HCT116 (cell line): ENCODE results near the gene UBTD1. TPM values are rescaled to one million over a fixed set of nuclear protein-coding genes. Genes with fewer than 3 reads are reported as not detected.

Experiments used
- ATAC-seq: fragments of 200-7000 bp; cut with Tn5 transposase; 2 replicates; pipeline ENCODE4 v1.9.1; 2020; ENCODE audit warnings: mild to moderate bottlenecking, moderate library complexity
- BruUV-seq: library from RNA; stranded (reverse); fragments of 400-500 nt; replicated peaks from 2 replicates; lab custom pipeline; 2021; lab: Mats Ljungman, UMichigan
- CTCF ChIA-PET: fragments of 300-600 bp; sonication (Branson Sonifier 250); formaldehyde crosslinking; loops from one replicate; lab custom pipeline; 2021; ENCODE audit warnings: antibody characterized with exemption; lab: Charles Lee
- POLR2A ChIA-PET: fragments of 300-600, 350-600 bp; sonication (Branson Sonifier 250); formaldehyde crosslinking; loops from one replicate; lab custom pipeline; 2021; ENCODE audit warnings: antibody characterized with exemption; lab: Charles Lee
- RAD21 ChIA-PET, 2 experiments: fragments of 300-600 bp; sonication (Branson Sonifier 250); formaldehyde crosslinking; loops; one replicate each; lab custom pipeline; 2023; ENCODE audit warnings: low total read pairs in 2 of 2; ENCODE audit not compliant: uncharacterized antibody in 2 of 2, unreplicated experiment in 2 of 2, low non-redundant PET in 1 of 2; lab: Charles Lee
- DNase-seq: peaks from one replicate; pipeline ENCODE4 v3.0.0-alpha.2; 2010; ENCODE audit warnings: low read depth, low spot score
- H2AFZ ChIP-seq: fragments of 200-600 bp; shearing (Covaris generic), sonication (generic); 2 replicates; pipeline ENCODE4 v1.6.1; 2017; ENCODE audit warnings: low read depth, mixed run types, mixed read lengths, antibody characterized with exemption, low read length; ENCODE audit not compliant: poor library complexity, severe bottlenecking
- H3K27ac ChIP-seq: 2 replicates; pipeline ENCODE4 v1.5.1; 2012; ENCODE audit warnings: low read depth, low read length
- H3K27me3 ChIP-seq: fragments of 200-600 bp; sonication (generic); 2 replicates; pipeline ENCODE4 v1.6.1; 2016; ENCODE audit warnings: mixed run types, low read length, mixed read lengths; ENCODE audit not compliant: insufficient read depth
- H3K36me3 ChIP-seq, 2 experiments: fragments of 200-500 bp in 1 of 2; fragments of 200-600 bp in 1 of 2; sonication (Bioruptor generic) in 1 of 2; sonication (generic) in 1 of 2; 2 replicates each; pipeline versions ENCODE4 v1.5.1 to v1.6.1; 2014 to 2016; ENCODE audit warnings: low read length in 2 of 2, inconsistent platforms in 1 of 2, mixed read lengths in 1 of 2, mixed run types in 1 of 2; ENCODE audit not compliant: insufficient read depth in 2 of 2, control insufficient read depth in 1 of 2
- H3K4me1 ChIP-seq, 2 experiments: fragments of 200-600 bp in 1 of 2; sonication (generic) in 1 of 2; 2 replicates each; pipeline versions ENCODE4 v1.5.1 to v1.6.1; 2012 to 2017; ENCODE audit warnings: low read length in 2 of 2, inconsistent platforms in 1 of 2, mild to moderate bottlenecking in 1 of 2, mixed read lengths in 1 of 2, mixed run types in 1 of 2, moderate library complexity in 1 of 2; ENCODE audit not compliant: insufficient read depth in 2 of 2, control insufficient read depth in 1 of 2
- H3K4me2 ChIP-seq: fragments of 200-600 bp; sonication (generic); 2 replicates; pipeline ENCODE4 v1.6.1; 2017; ENCODE audit warnings: mixed run types, low read length, mixed read lengths
- H3K4me3 ChIP-seq, 2 experiments: fragments of 200-600 bp in 1 of 2; sonication (generic) in 1 of 2; replicated peaks in 1 of 2; 2 replicates each; pipeline ENCODE4 v1.5.1; 2011 to 2016; ENCODE audit warnings: low read length in 2 of 2, control low read depth in 1 of 2, low read depth in 1 of 2, mild to moderate bottlenecking in 1 of 2, mixed read lengths in 1 of 2, mixed run types in 1 of 2
- H3K79me2 ChIP-seq: fragments of 200-600 bp; sonication (generic); 2 replicates; pipeline ENCODE4 v1.6.1; 2017; ENCODE audit warnings: mild to moderate bottlenecking, mixed run types, low read length, moderate library complexity, mixed read lengths; ENCODE audit not compliant: insufficient read depth
- H3K9ac ChIP-seq: fragments of 200-600 bp; sonication (generic); 2 replicates; pipeline ENCODE4 v1.6.1; 2016; ENCODE audit warnings: low read length, mixed read lengths
- H3K9me2 ChIP-seq: fragments of 200-600 bp; sonication (generic), shearing (Covaris generic); 2 replicates; pipeline ENCODE4 v1.6.1; 2017; ENCODE audit warnings: mixed run types, mild to moderate bottlenecking, moderate library complexity; ENCODE audit not compliant: insufficient read depth
- H3K9me3 ChIP-seq, 2 experiments: fragments of 200-500 bp in 1 of 2; fragments of 200-600 bp in 1 of 2; sonication (Bioruptor generic) in 1 of 2; sonication (generic) in 1 of 2; 2 replicates each; pipeline ENCODE4 v1.6.1; 2014 to 2017; ENCODE audit warnings: low read length in 2 of 2, mixed read lengths in 2 of 2, inconsistent platforms in 1 of 2, low read depth in 1 of 2, mild to moderate bottlenecking in 1 of 2, mixed run types in 1 of 2, moderate library complexity in 1 of 2; ENCODE audit not compliant: control insufficient read depth in 1 of 2, insufficient read depth in 1 of 2
- H4K20me1 ChIP-seq: fragments of 200-600 bp; sonication (generic), shearing (Covaris generic); 2 replicates; pipeline ENCODE4 v1.6.1; 2017; ENCODE audit warnings: mixed run types, mild to moderate bottlenecking, moderate library complexity; ENCODE audit not compliant: insufficient read depth
- CBX3 ChIP-seq: IDR thresholded peaks from 2 replicates; pipeline ENCODE4 v1.6.1; 2012; ENCODE audit warnings: low read depth
- CEBPB ChIP-seq: IDR thresholded peaks from 2 replicates; pipeline ENCODE4 v1.6.1; 2012; ENCODE audit warnings: low read depth
- EGR1 ChIP-seq: IDR thresholded peaks from 2 replicates; pipeline ENCODE4 v1.6.1; 2012; ENCODE audit warnings: low read depth
- ELF1 ChIP-seq: IDR thresholded peaks from 2 replicates; pipeline ENCODE4 v1.6.1; 2012; ENCODE audit warnings: low read depth, borderline replicate concordance
- EZH2 ChIP-seq: fragments of 200-600 bp; sonication (generic); IDR thresholded peaks from 2 replicates; pipeline ENCODE4 v1.6.1; 2017; ENCODE audit warnings: antibody characterized with exemption, mixed run types
- EZH2phosphoT487 ChIP-seq: fragments of 200-600 bp; IDR thresholded peaks from 2 replicates; pipeline ENCODE4 v1.6.1; 2018; ENCODE audit warnings: antibody characterized with exemption, borderline replicate concordance
- FOSL1 ChIP-seq: IDR thresholded peaks from 2 replicates; pipeline ENCODE4 v1.6.1; 2012; ENCODE audit warnings: low read depth
- JUND ChIP-seq: IDR thresholded peaks from 2 replicates; pipeline ENCODE4 v1.6.1; 2012
- MAX ChIP-seq: IDR thresholded peaks from 2 replicates; pipeline ENCODE4 v1.6.1; 2012
- POLR2A ChIP-seq: IDR thresholded peaks from 2 replicates; pipeline ENCODE4 v1.7.0; 2011; ENCODE audit warnings: borderline replicate concordance; ENCODE audit not compliant: insufficient read depth, insufficient read length; ENCODE audit errors: extremely low read depth
- POLR2AphosphoS5 ChIP-seq: IDR thresholded peaks from 2 replicates; pipeline ENCODE4 v1.6.1; 2011; ENCODE audit warnings: mild to moderate bottlenecking, low read depth, low read length, moderate library complexity
- RAD21 ChIP-seq: IDR thresholded peaks from 2 replicates; pipeline ENCODE4 v1.6.1; 2012; ENCODE audit warnings: low read depth, mild to moderate bottlenecking
- SIN3A ChIP-seq: IDR thresholded peaks from 2 replicates; pipeline ENCODE4 v1.6.1; 2012; ENCODE audit warnings: low read depth
- SP1 ChIP-seq: IDR thresholded peaks from 2 replicates; pipeline ENCODE4 v1.6.1; 2012; ENCODE audit warnings: low read depth
- SRF ChIP-seq: IDR thresholded peaks from 2 replicates; pipeline ENCODE4 v1.6.1; 2012; ENCODE audit warnings: low read depth
- TCF7L2 ChIP-seq: IDR thresholded peaks from 2 replicates; pipeline ENCODE4 v1.7.0; 2011; ENCODE audit warnings: borderline replicate concordance, inconsistent platforms; ENCODE audit not compliant: insufficient read depth, insufficient read length; ENCODE audit errors: extremely low read depth
- YY1 ChIP-seq: IDR thresholded peaks from 2 replicates; pipeline ENCODE4 v1.6.1; 2011; ENCODE audit warnings: low read length, low read depth, moderate library complexity, mild to moderate bottlenecking; ENCODE audit not compliant: insufficient replicate concordance; ENCODE audit errors: extremely low read depth
- ZFX ChIP-seq: fragments of 450-650 bp; IDR thresholded peaks from 2 replicates; pipeline ENCODE4 v1.6.1; 2017
- ZNF274 ChIP-seq: fragments of 200-500 bp; sonication (Bioruptor generic); IDR thresholded peaks from 2 replicates; pipeline ENCODE4 v1.6.1; 2014; ENCODE audit warnings: mild to moderate bottlenecking, low read depth, low read length, inconsistent platforms
- intact Hi-C: fragments of 100-400 bp; cut with micrococcal nuclease; formaldehyde crosslinking; loops from 2 replicates; pipeline ENCODE4 v1.10.0; 2022
- total RNA-seq: library from RNA; stranded (reverse); gene quantifications from one replicate; pipeline ENCODE4 v1.2.1, GENCODE V29; 2021; ENCODE audit not compliant: unreplicated experiment
- TF ChIP-seq, protein P1 (sequence below): IDR thresholded peaks from 2 replicates; pipeline ENCODE4 v1.6.1; 2012
- TF ChIP-seq, protein P2 (sequence below), 3 experiments: fragments of 200-600 bp in 1 of 3; sonication (generic) in 1 of 3; IDR thresholded peaks in 2 of 3; conservative IDR thresholded peaks in 1 of 3; 2 replicates each; pipeline ENCODE4 v1.5.1; 2012 to 2017; ENCODE audit warnings: low read depth in 2 of 3, low read length in 2 of 3, antibody characterized with exemption in 1 of 3, borderline replicate concordance in 1 of 3, control low read depth in 1 of 3, mild to moderate bottlenecking in 1 of 3, mixed read lengths in 1 of 3, mixed run types in 1 of 3, moderate library complexity in 1 of 3; ENCODE audit not compliant: insufficient read depth in 1 of 3
- TF ChIP-seq, protein P3 (sequence below): IDR thresholded peaks from 2 replicates; pipeline ENCODE4 v1.6.1; 2012; ENCODE audit warnings: low read depth

UBTD1 gene
- total RNA-seq, 1 experiment from 2014 or later = 12.8 TPM

GRCh38 chr10:97466755-97467154 is 32.0 kb upstream of the UBTD1 start:
- ChIA-PET POLR2A (no interaction called here), CTCF (interaction anchor here (0.7 to 2.2 kb wide), 5 partner anchors 10 to 235 kb away, joined by 3 to 8 read pairs (median 5); partner anchors contain the start of gene ANKRD2), RAD21 (interaction anchor here in 1 of 2 experiments (1.2 kb wide), 1 partner anchor 143 kb away, joined by 3 read pairs; no protein-coding TSS in a partner anchor)
- 0 out of 2 replicates have a peak, but pooled peaks cover 3% of the 10 kb centered on the region for H3K79me2 ChIP-seq
- H3K27me3 ChIP-seq = no peaks in the 10 kb centered on the region
- peak overlapping the region; percentile 37 for H3K9ac ChIP-seq
- no peaks in the 10 kb centered on the region for H3K9me2 ChIP-seq
- H4K20me1 ChIP-seq = peaks cover 2% of the 10 kb centered on the region; the same call in 1 of the 2 replicates
- peak; percentile 43 for DNase-seq
- H3K36me3 ChIP-seq = peaks cover 49 to 66% of the 10 kb centered on the region in 2 experiments
- H3K9me3 ChIP-seq = no peaks in the 10 kb centered on the region
- BruUV-seq = no TSS peak
- no peak overlapping the region for H2AFZ ChIP-seq
- no peak overlapping the region for H3K4me3 ChIP-seq
- intact Hi-C loops = no loop called here
- peaks cover 20 to 40% of the 10 kb centered on the region in 2 experiments for H3K4me1 ChIP-seq
- peak; percentile 70 for ATAC-seq
- H3K4me2 ChIP-seq = peak overlapping the region; percentile 61
- peak overlapping the region; percentile 44; the same call in 1 of the 2 replicates for H3K27ac ChIP-seq
- TF ChIP-seq ZFX (no peak), CBX3 (no peak), JUND (peak; percentile 68), FOSL1 (peak; percentile 60), EZH2 (no peak), ZNF274 (no peak), CEBPB (peak; percentile 62), POLR2A (no peak), ELF1 (no peak), POLR2AphosphoS5 (peak; percentile 34; the same call in 1 of the 2 replicates), SIN3A (no peak), EZH2phosphoT487 (no peak), SP1 (no peak), TCF7L2 (peak; percentile 40), YY1 (no peak), MAX (no peak), SRF (no peak), RAD21 (0 out of 2 replicates have a peak, but pooled peaks have one; percentile 2), EGR1 (no peak)
- TF ChIP-seq, protein P1, sequence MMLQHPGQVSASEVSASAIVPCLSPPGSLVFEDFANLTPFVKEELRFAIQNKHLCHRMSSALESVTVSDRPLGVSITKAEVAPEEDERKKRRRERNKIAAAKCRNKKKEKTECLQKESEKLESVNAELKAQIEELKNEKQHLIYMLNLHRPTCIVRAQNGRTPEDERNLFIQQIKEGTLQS = no peak
- TF ChIP-seq, protein P2, sequence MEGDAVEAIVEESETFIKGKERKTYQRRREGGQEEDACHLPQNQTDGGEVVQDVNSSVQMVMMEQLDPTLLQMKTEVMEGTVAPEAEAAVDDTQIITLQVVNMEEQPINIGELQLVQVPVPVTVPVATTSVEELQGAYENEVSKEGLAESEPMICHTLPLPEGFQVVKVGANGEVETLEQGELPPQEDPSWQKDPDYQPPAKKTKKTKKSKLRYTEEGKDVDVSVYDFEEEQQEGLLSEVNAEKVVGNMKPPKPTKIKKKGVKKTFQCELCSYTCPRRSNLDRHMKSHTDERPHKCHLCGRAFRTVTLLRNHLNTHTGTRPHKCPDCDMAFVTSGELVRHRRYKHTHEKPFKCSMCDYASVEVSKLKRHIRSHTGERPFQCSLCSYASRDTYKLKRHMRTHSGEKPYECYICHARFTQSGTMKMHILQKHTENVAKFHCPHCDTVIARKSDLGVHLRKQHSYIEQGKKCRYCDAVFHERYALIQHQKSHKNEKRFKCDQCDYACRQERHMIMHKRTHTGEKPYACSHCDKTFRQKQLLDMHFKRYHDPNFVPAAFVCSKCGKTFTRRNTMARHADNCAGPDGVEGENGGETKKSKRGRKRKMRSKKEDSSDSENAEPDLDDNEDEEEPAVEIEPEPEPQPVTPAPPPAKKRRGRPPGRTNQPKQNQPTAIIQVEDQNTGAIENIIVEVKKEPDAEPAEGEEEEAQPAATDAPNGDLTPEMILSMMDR (IDR thresholded peaks at IDR 0.05 in 2 of 3, conservative IDR thresholded peaks at IDR 0.05 in 1 of 3; ENCODE audit: borderline replicate concordance in 1 of 3, insufficient read depth in 1 of 3, low read depth in 2 of 3, low read length in 2 of 3) = no peak
- TF ChIP-seq, protein P3, sequence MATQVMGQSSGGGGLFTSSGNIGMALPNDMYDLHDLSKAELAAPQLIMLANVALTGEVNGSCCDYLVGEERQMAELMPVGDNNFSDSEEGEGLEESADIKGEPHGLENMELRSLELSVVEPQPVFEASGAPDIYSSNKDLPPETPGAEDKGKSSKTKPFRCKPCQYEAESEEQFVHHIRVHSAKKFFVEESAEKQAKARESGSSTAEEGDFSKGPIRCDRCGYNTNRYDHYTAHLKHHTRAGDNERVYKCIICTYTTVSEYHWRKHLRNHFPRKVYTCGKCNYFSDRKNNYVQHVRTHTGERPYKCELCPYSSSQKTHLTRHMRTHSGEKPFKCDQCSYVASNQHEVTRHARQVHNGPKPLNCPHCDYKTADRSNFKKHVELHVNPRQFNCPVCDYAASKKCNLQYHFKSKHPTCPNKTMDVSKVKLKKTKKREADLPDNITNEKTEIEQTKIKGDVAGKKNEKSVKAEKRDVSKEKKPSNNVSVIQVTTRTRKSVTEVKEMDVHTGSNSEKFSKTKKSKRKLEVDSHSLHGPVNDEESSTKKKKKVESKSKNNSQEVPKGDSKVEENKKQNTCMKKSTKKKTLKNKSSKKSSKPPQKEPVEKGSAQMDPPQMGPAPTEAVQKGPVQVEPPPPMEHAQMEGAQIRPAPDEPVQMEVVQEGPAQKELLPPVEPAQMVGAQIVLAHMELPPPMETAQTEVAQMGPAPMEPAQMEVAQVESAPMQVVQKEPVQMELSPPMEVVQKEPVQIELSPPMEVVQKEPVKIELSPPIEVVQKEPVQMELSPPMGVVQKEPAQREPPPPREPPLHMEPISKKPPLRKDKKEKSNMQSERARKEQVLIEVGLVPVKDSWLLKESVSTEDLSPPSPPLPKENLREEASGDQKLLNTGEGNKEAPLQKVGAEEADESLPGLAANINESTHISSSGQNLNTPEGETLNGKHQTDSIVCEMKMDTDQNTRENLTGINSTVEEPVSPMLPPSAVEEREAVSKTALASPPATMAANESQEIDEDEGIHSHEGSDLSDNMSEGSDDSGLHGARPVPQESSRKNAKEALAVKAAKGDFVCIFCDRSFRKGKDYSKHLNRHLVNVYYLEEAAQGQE = no peak
